Common myeloid progenitor, CD34-positive (primary cell): ENCODE measurements around the gene LCN10.

Source experiments
- CTCF ChIA-PET: fragments of 350-600 bp; sonication (Branson Sonifier 250); formaldehyde crosslinking; loops from one replicate; lab custom pipeline; 2021; ENCODE audit warnings: antibody characterized with exemption; lab: Charles Lee
- POLR2A ChIA-PET: fragments of 350-600 bp; sonication (Branson Sonifier 250); formaldehyde crosslinking; loops from one replicate; lab custom pipeline; 2021; ENCODE audit warnings: antibody characterized with exemption; lab: Charles Lee
- DNase-seq, 3 donors: peaks; one replicate each; pipeline versions ENCODE4 v3.0.0 to v3.0.0-alpha.2; 2013
- H3K27ac ChIP-seq, 2 experiments: 1 replicate in 1 of 2; 2 replicates in 1 of 2; pipeline ENCODE4 v1.7.0; 2013; ENCODE audit warnings: inconsistent platforms in 2 of 2, low read length in 2 of 2, mild to moderate bottlenecking in 2 of 2, low read depth in 1 of 2, moderate library complexity in 1 of 2; ENCODE audit not compliant: severe bottlenecking in 2 of 2, insufficient read depth in 1 of 2, poor library complexity in 1 of 2
- H3K27me3 ChIP-seq, 5 experiments: replicated peaks in 2 of 5; 1 replicate in 3 of 5; 2 replicates in 2 of 5; pipeline versions ENCODE4 v1.6.1 to v1.7.0; 2013; ENCODE audit warnings: low read length in 4 of 5, mild to moderate bottlenecking in 2 of 5, moderate library complexity in 2 of 5, inconsistent platforms in 1 of 5; ENCODE audit not compliant: insufficient read depth in 5 of 5, control insufficient read depth in 4 of 5
- H3K36me3 ChIP-seq, 4 experiments: 1 replicate in 2 of 4; 2 replicates in 2 of 4; pipeline versions ENCODE4 v1.6.1 to v1.7.0; 2013; ENCODE audit warnings: low read length in 3 of 4, control low read depth in 1 of 4, mild to moderate bottlenecking in 1 of 4; ENCODE audit not compliant: control insufficient read depth in 4 of 4, insufficient read depth in 4 of 4
- H3K4me1 ChIP-seq, 4 experiments: 1 replicate in 3 of 4; 2 replicates in 1 of 4; pipeline versions ENCODE4 v1.6.1 to v1.7.1; 2013; ENCODE audit warnings: low read length in 3 of 4, mild to moderate bottlenecking in 3 of 4, control low read depth in 1 of 4, inconsistent platforms in 1 of 4, moderate library complexity in 1 of 4; ENCODE audit not compliant: control insufficient read depth in 4 of 4, insufficient read depth in 4 of 4; ENCODE audit errors: control extremely low read depth in 1 of 4
- H3K4me3 ChIP-seq, 7 experiments: 1 replicate in 4 of 7; 2 replicates in 3 of 7; pipeline versions ENCODE4 v1.5.1 to v1.7.0; 2013; ENCODE audit warnings: mild to moderate bottlenecking in 7 of 7, low read length in 6 of 7, moderate library complexity in 6 of 7, inconsistent platforms in 2 of 7, low read depth in 2 of 7, control low read depth in 1 of 7; ENCODE audit not compliant: insufficient read depth in 4 of 7, control insufficient read depth in 1 of 7; ENCODE audit errors: extremely low read depth in 1 of 7
- H3K9me3 ChIP-seq, 5 experiments: 1 replicate in 4 of 5; 2 replicates in 1 of 5; pipeline versions ENCODE4 v1.6.1 to v1.7.1; 2013; ENCODE audit warnings: low read length in 4 of 5, mild to moderate bottlenecking in 2 of 5, inconsistent platforms in 1 of 5, low read depth in 1 of 5, moderate library complexity in 1 of 5; ENCODE audit not compliant: control insufficient read depth in 4 of 5, insufficient read depth in 2 of 5; ENCODE audit errors: control extremely low read depth in 1 of 5
- WGBS: methylation state at CpG from one replicate; pipeline ENCODE4 v1.1.5; 2013; ENCODE audit not compliant: insufficient coverage; 5-methylcytosine and 5-hydroxymethylcytosine counted together

The LCN10 gene

GRCh38 chr9:136697146-136697820 is 45.5 kb downstream of the LCN10 start:
- H3K27ac ChIP-seq = no peak overlapping the region

GRCh38 chr9:136696502-136696901 is 46.2 kb downstream of the LCN10 start:
- no peak overlapping the region for H3K27ac ChIP-seq
- H3K4me3 ChIP-seq = no peak overlapping the region
- POLR2A ChIA-PET = interaction anchor here (0.8 to 2.0 kb wide), 4 partner anchors 12 to 30 kb away, joined by 3 to 6 read pairs (median 3); no protein-coding TSS in a partner anchor
- 92% methylated on average over 7 of the region's 9 CpGs for WGBS
- no peaks in the 10 kb centered on the region for H3K27me3 ChIP-seq
- H3K36me3 ChIP-seq = no peaks in the 10 kb centered on the region
- CTCF ChIA-PET = interaction anchor here (1.0 to 3.9 kb wide), 9 partner anchors 16 to 48 kb away, joined by 4 to 24 read pairs (median 4); no protein-coding TSS in a partner anchor
- no peaks in the 10 kb centered on the region for H3K9me3 ChIP-seq
- peak in 1 of 3 donors; percentile 44 for DNase-seq
- peaks cover 0 to 58% (median 40%) of the 10 kb centered on the region in 4 experiments for H3K4me1 ChIP-seq

More at GRCh38 chr9:136697146-136697820, 45.5 kb downstream of the LCN10 start:
- POLR2A ChIA-PET = interaction anchor here (0.8 to 2.0 kb wide), 8 partner anchors 11 to 52 kb away, joined by 3 to 6 read pairs (median 3); partner anchors contain the start of gene AGPAT2
- WGBS = 94% methylated on average over 18 of the region's 23 CpGs
- H3K9me3 ChIP-seq = no peaks in the 10 kb centered on the region
- DNase-seq = peak in 1 of 3 donors; percentile 60
- no peaks in the 10 kb centered on the region for H3K36me3 ChIP-seq
- H3K4me3 ChIP-seq = no peak overlapping the region
- CTCF ChIA-PET = interaction anchor here (0.7 to 3.9 kb wide), 8 partner anchors 11 to 33 kb away, joined by 3 to 24 read pairs (median 4); no protein-coding TSS in a partner anchor
- H3K4me1 ChIP-seq = peaks cover under 1 to 64% (median 45%) of the 10 kb centered on the region in 4 experiments
- H3K27me3 ChIP-seq = no peaks in the 10 kb centered on the region

GRCh38 chr9:136695955-136696354 is 46.8 kb downstream of the LCN10 start:
- Histone ChIP-seq H3K4me1 (peaks cover 0 to 53% (median 34%) of the 10 kb centered on the region in 4 experiments), H3K27me3 (no peaks in the 10 kb centered on the region), H3K9me3 (no peaks in the 10 kb centered on the region), H3K36me3 (no peaks in the 10 kb centered on the region), H3K4me3 (no peak overlapping the region), H3K27ac (no peak overlapping the region)
- POLR2A ChIA-PET = interaction anchor here (1.3 to 1.7 kb wide), 2 partner anchors 13 to 24 kb away, joined by 3 to 5 read pairs; no protein-coding TSS in a partner anchor
- DNase-seq = no peak
- whole genome bisulfite sequencing = 93% methylated on average over 20 of the region's 23 CpGs
- CTCF ChIA-PET = interaction anchor here (0.7 to 3.9 kb wide), 13 partner anchors 10 to 48 kb away, joined by 3 to 24 read pairs (median 4); partner anchors contain the start of gene LCN10

GRCh38 chr9:136695435-136695895 is 47.3 kb downstream of the LCN10 start:
- DNase-seq = no peak
- Histone ChIP-seq H3K4me1 (peaks cover 0 to 48% (median 29%) of the 10 kb centered on the region in 4 experiments), H3K36me3 (no peaks in the 10 kb centered on the region), H3K27ac (no peak overlapping the region), H3K27me3 (no peaks in the 10 kb centered on the region), H3K4me3 (no peak overlapping the region), H3K9me3 (no peaks in the 10 kb centered on the region)
- 96% methylated on average over 7 of the region's 10 CpGs for WGBS
- ChIA-PET CTCF (interaction anchor here (0.7 to 3.9 kb wide), 16 partner anchors 10 to 208 kb away, joined by 3 to 24 read pairs (median 4); partner anchors contain the start of genes EGFL7 and LCN10), POLR2A (interaction anchor here (1.7 kb wide), 1 partner anchor 23 kb away, joined by 5 read pairs; no protein-coding TSS in a partner anchor)

- no peak overlapping the region for H3K27ac ChIP-seq
- no peaks in the 10 kb centered on the region for H3K27me3 ChIP-seq
- H3K36me3 ChIP-seq = no peaks in the 10 kb centered on the region
- POLR2A ChIA-PET = interaction anchor here (1.7 kb wide), 1 partner anchor 23 kb away, joined by 5 read pairs; no protein-coding TSS in a partner anchor
- DNase-seq = no peak
- H3K9me3 ChIP-seq = no peaks in the 10 kb centered on the region
- WGBS = 100% methylated on average over 4 of the region's 11 CpGs
- peaks cover 0 to 42% (median 24%) of the 10 kb centered on the region in 4 experiments for H3K4me1 ChIP-seq
- H3K4me3 ChIP-seq = no peak overlapping the region
- CTCF ChIA-PET = interaction anchor here (0.6 to 3.0 kb wide), 12 partner anchors 9 to 208 kb away, joined by 3 to 19 read pairs (median 5); partner anchors contain the start of gene EGFL7
Observed at GRCh38 chr9:136694872-136695247, 47.9 kb downstream of the LCN10 start.

GRCh38 chr9:136694163-136694871 is 48.4 kb downstream of the LCN10 start:
- H3K27ac ChIP-seq = no peak overlapping the region
- CTCF ChIA-PET = interaction anchor here (0.6 to 3.0 kb wide), 16 partner anchors 9 to 209 kb away, joined by 3 to 19 read pairs (median 5); partner anchors contain the start of gene EGFL7
- H3K4me3 ChIP-seq = no peak overlapping the region
- H3K36me3 ChIP-seq = no peaks in the 10 kb centered on the region
- no peaks in the 10 kb centered on the region for H3K9me3 ChIP-seq
- H3K27me3 ChIP-seq = no peaks in the 10 kb centered on the region
- H3K4me1 ChIP-seq = peaks cover 0 to 41% (median 24%) of the 10 kb centered on the region in 4 experiments
- WGBS = 61% methylated on average over 25 of the region's 32 CpGs
- DNase-seq = peak in 2 of 3 donors; percentile 57 to 64
- POLR2A ChIA-PET = interaction anchor here (0.7 to 1.7 kb wide), 4 partner anchors 22 to 36 kb away, joined by 3 to 5 read pairs (median 4); no protein-coding TSS in a partner anchor
